ENCODE data around the gene FOXO6.

- TF ChIP-seq CTCF (conservative IDR thresholded peaks at IDR 0.05) (no peak), EZH2 (IDR thresholded peaks at IDR 0.05; ENCODE audit: low read depth) (no peak)
Observed at GRCh38 chr1:41422306-41422705, 61.1 kb downstream of the FOXO6 start.

Data from PC-9 (cell line).